ENCODE measurements around the gene CTRB1. TPM values are rescaled to one million over a fixed set of nuclear protein-coding genes. Genes with fewer than 3 reads are reported as not detected.

The CTRB1 gene
- total RNA-seq (2014; rRNA removed; shearing (Covaris generic)): not detected in 2 replicates

GRCh38 chr16:75218256-75219076, at the start of gene CTRB1:
CTRB1 (plus strand) TSS chr16:75218988; CDS start chr16:75219008, 20 bp downstream.
- no peak for DNase-seq (ENCODE audit: low spot score)

- DNase-seq (ENCODE audit: low spot score): no peak
Measured at GRCh38 chr16:75169899-75170405, 48.8 kb upstream of the CTRB1 start.

GRCh38 chr16:75172578-75172977, 46.2 kb upstream of the CTRB1 start:
- no peak for DNase-seq (ENCODE audit: low spot score)

- no peak for DNase-seq (ENCODE audit: low spot score)
Measured at GRCh38 chr16:75175074-75175473, 43.7 kb upstream of the CTRB1 start.

GRCh38 chr16:75176926-75177325, 41.9 kb upstream of the CTRB1 start:
- no peak for DNase-seq (ENCODE audit: low spot score)

- no peak for DNase-seq (ENCODE audit: low spot score)
Measured at GRCh38 chr16:75179208-75179607, 39.6 kb upstream of the CTRB1 start.

- no peak for DNase-seq (ENCODE audit: low spot score)
Measured at GRCh38 chr16:75181630-75182029, 37.2 kb upstream of the CTRB1 start.

GRCh38 chr16:75188832-75189477, 29.8 kb upstream of the CTRB1 start:
- no peak for DNase-seq (ENCODE audit: low spot score)

GRCh38 chr16:75189638-75190245, 29.0 kb upstream of the CTRB1 start:
- no peak for DNase-seq (ENCODE audit: low spot score)

- no peak for DNase-seq (ENCODE audit: low spot score)
Measured at GRCh38 chr16:75192606-75193264, 26.1 kb upstream of the CTRB1 start.

- DNase-seq (ENCODE audit: low spot score): no peak
Measured at GRCh38 chr16:75193265-75193650, 25.5 kb upstream of the CTRB1 start.

GRCh38 chr16:75193730-75194444, 24.9 kb upstream of the CTRB1 start:
- DNase-seq (ENCODE audit: low spot score): no peak

GRCh38 chr16:75195811-75196790, 22.7 kb upstream of the CTRB1 start:
- no peak for DNase-seq (ENCODE audit: low spot score)

- DNase-seq (ENCODE audit: low spot score): no peak
Measured at GRCh38 chr16:75196836-75197235, 22.0 kb upstream of the CTRB1 start.

GRCh38 chr16:75197522-75198134, 21.2 kb upstream of the CTRB1 start:
- DNase-seq (ENCODE audit: low spot score): no peak

- DNase-seq (ENCODE audit: low spot score): no peak
Measured at GRCh38 chr16:75198135-75198600, 20.6 kb upstream of the CTRB1 start.

GRCh38 chr16:75202069-75202590, 16.7 kb upstream of the CTRB1 start:
- DNase-seq (ENCODE audit: low spot score): no peak

GRCh38 chr16:75203096-75203495, 15.7 kb upstream of the CTRB1 start:
- no peak for DNase-seq (ENCODE audit: low spot score)
